Ureter (tissue), 1 donor: ENCODE data around the gene MPC1. TPM values are rescaled to one million over a fixed set of nuclear protein-coding genes. Genes with fewer than 3 reads are reported as not detected.

Source experiments
- DNase-seq: peaks from one replicate; pipeline ENCODE4 v3.0.0-alpha.2; 2020; ENCODE audit warnings: low spot score
- total RNA-seq: library from RNA; stranded (reverse); gene quantifications from one replicate; pipeline ENCODE4 v1.2.4, GENCODE V29; 2023
- donor health status: DM: yes; HTN: yes; CAD: no.

Gene MPC1
- total RNA-seq: 53.9 TPM

DNA sequence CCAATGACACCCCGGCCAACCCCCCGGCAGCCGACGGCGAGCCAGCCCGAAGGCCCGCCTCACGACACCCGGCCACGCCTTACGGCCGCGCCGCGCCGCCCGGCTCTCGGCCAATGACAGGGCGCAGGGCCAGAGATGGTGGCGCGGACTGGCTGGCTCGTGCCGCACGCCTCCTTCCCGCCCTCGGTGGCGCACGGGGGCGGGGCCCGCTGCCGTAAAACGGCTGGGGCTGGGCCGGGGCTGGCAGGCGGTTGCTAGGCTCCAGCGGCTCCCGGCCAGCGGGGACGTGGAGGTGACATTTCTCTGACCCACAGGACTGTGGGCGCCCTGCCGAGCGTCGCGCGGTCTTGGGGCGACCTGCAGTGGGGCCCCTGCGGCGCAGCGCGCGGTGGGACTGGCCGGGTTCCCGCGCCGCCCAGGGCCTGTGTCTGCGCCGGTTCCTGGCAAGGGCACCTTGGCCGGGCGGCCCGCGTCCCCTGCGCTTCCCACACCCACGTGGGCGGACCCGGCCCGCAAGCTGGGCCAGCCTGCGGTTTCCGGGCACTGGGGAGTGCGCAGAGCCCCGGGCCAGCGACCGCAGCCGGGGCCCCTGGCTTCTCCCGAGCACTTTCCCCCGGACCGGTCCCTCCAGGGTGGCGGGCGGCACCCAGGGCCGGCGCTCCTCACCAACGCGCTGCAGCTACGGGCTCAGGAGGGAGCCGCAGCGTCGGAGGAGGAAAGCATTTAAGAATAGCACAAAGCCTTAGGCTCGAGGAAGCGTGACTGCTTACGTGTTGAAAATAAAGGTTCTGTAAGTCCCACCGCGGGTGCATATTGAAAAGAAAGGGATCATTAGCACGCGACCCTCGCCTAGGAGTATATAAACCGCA, at the start of gene MPC1:
Gene MPC1 (minus strand): TSS at position 8 of the 869 bp plus-strand sequence. CDS start 64 bp downstream, outside the sequence.
- peak; percentile 96 for DNase-seq

DNA sequence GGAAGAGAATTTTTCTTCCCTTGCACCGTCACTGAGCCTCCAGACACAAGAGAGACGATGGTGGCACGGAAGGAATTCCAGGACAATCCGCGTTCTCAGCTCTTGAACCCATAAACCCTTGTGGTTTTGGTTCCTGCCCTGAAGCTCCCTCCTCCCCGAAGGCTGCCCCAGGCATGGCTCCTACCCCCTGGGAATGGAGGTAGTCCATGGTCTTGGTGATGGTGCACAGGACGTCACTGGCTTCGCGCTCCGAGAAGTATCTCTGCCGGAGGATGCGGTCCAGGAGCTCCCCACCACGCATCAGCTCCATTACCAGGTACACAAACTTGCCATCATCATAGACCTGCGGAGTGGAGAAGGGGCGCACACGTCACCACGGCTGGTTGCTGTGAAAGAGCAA, 47.5 kb upstream of the MPC1 start:
- no peak for DNase-seq

DNA sequence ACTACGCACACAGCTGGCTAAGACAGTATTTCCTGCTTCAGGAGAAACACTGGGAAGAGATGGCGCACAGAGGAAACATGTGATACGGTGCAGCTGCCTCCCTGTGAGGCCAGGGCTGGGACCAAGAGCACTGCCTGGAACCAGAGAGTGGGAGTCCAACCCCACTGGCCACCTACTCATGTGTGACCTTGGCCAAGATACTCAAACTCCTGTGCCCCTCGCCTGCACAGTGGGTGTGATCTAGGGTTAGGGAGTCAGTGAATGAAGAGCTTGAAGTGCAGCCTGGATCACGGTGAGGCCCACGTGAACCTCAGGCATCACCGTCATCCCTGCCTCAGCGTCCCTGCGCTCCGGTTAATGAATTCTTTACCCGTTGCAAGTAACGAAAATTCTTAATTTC, 41.7 kb upstream of the MPC1 start:
- DNase-seq: no peak

DNA sequence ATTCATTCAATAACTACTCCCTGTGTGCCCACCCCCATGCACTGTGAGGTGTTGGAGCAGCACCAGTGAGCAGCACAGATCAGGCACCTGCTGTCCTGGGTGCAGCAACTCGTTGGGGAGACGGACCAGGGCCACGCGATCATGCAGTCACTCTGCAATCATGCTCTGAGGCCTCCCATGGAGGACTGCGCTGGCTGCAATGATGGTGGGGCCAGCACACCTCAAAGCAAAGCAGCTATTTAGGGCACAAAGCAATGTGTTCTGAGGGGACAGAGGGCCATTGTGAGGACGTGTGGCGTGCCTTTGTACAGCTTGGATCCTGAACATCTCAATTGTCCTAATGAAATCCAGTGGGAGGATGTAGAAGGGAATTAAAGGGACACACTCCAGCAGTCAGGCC, 41.0 kb upstream of the MPC1 start:
- DNase-seq: no peak

DNA sequence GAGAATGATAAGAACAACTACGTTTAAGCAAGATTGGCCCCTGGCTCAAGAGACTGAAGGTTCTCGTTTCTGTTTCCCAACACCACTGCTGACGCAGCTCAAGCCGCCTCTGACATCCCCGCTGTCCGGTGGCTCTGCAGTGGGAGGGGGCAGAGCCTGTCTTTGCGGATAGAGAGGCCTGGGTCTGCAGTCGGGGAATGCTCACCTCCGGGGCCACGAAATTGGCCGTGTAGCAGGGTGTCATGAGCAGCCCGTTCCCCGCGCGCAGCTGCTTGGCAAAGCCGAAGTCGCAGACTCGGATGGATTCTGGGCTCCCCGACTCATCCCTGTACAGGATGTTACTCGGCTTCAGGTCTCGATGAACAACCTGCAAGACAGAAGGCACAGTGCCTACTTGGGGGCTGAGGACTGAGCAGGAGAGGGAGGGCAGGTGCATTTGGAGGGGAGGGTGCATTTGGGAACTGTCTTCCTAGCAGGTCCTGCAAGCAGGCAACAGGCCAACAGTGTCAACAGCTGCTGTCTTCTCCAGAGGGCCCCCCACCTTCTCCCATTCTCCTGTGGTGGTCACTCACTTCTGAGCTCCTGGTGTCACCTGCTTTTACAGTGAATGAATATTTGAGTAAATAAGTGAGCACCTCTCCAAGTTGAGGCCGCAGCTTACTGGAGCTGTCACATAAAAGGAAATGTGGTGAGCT, 40.5 kb upstream of the MPC1 start:
- DNase-seq: no peak

DNA sequence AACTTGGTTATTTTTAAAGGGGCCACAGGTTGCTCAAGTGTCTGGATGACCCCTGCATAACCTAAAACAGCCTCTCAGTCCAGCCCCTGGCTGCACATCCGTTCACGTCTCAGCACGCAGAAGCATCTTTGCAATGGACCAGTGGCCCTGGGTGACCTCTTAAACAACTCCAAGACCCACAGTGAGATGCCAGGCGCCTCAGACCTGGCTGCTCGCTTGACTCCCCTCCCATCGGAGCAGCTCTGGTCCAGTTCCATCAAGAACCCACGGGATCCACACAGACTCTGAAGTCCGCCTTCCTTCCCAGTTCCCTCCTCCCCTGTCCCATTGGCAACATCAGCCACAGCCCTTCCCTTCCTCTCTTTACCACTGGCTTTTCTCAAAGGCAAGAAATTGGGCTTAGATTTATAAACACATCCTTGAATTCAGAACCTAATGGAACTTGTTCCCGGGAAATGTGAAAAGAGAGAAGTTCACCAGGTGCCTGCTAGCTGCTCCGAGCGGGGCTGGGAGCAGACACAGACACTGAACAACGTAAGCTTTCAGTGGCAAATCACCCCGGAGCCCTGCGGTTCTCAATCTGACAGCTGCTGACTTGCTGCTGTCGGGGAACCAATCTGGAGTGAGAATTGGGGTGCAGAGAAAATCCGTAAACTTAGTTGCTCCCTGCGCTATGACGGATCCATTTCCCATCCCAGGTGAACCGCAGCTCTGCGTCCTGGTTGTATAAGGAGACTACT, 39.6 kb upstream of the MPC1 start:
- no peak for DNase-seq

DNA sequence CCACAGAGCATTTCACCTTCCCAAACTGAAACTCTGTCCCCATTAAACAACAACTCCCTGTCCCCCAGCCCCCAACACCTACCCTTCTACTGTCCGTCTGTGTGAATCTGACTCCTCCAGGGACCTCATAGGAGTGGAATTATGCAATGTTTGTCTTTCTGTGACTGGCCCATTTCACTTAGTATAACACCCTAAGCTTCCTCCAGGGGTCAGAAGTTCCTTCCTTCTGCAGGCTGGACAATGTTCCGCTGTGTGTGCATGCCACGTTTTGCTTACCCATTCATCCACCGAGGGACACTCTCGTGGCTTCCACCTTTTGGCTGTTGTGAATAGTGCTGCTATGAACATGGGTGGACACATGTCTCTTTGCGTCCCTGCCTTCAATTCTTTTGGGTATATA, 37.6 kb upstream of the MPC1 start:
- no peak for DNase-seq

DNA sequence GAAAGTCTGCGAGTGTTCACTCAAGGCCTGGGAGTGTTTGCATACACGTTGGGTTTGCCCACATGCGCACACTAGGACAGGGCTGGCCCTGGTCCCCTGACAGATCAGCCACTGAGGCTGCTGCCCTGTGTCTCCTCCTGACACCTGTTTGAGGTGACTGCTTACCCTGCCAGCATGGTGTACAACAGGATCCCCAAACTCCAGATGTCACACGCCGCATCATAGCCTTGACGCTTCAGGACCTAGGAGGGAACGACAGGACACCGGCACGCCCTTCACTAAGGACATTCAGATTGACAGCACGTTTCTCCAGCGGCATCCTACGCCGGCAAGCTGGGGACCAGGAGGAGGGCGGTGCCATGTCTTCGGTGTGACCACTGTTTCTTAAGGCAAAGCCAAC, 37.0 kb upstream of the MPC1 start:
- no peak for DNase-seq

DNA sequence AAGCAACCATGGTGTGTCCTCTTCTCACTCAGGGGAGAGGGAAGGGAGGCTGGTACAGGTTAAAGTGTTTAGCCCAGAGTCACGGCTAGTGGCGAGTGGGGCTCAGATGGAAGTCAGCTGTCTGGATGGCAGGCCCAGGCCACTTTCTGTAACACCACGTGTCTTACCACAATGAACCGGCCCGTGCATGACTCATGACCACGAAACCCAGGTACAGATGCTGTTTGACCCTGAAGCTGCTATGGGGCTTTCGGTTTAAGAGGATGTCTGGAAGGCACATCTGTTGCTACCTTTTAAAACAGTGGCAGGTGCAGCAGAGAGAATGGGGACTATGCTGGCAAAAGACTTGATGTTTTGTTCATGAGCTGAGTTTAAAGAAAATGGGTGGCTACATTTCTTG, 36.5 kb upstream of the MPC1 start:
- no peak for DNase-seq

DNA sequence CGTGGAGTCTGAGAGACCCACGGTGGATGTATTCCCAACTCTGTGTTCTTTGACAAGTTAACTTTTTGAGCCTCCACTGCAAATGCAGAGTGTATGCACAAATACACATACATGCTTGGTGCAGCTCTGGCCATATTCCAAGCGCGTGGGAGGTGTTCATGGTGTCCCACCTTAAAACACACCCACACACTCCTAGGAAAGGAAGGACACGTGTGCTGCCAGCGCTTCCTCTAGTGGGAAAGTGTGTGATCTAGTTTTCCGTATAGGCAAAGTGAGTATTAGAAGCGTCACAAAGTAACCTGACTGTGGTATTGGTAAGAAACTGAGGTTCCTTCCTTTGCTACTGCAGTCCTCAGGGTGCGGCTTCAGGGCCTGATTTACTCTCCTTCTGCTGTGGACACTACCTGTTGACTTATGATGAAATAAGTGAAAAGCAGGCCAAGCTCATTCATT, 36.0 kb upstream of the MPC1 start:
- no peak for DNase-seq

DNA sequence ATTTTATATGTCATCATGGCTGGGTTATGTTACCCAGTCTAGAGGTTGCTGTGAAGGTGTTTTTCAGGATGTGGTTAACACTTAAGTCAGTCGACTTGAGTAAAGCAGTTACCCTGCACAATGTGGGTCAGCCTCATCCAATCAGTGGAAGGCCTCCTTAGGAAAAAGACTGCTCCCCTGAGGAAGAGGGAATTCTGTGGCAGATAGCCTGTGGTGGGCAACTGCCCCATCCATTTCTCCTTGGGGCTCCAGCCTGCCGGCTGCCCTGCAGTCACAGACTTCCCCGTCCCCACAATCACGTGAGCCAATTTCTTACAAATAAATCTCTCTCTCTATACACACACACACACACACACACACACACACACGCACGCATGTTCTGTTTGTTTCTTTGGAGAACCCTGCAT, 34.5 kb upstream of the MPC1 start:
- DNase-seq: no peak

DNA sequence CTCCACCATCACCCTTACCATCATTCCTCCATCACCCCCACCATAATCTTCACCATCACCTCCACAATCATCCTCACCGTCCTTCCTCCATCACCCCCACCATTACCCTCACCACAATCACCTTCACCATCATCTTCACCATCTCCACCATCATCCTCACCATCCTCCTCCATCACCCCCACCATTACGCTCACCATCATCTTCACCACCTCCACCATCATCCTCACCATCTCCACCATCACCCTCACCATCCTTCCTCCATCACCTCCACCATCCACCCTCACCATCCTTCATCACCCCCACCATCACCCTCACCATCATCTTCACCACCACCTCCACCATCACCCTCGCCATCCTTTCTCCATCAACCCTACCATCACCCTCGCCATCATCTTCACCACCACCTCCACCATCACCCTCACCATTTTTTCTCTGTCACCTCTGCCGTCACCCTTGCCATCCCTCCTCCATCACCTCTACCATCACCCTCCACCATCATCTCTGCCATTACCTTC, 33.1 kb upstream of the MPC1 start:
- no peak for DNase-seq

DNA sequence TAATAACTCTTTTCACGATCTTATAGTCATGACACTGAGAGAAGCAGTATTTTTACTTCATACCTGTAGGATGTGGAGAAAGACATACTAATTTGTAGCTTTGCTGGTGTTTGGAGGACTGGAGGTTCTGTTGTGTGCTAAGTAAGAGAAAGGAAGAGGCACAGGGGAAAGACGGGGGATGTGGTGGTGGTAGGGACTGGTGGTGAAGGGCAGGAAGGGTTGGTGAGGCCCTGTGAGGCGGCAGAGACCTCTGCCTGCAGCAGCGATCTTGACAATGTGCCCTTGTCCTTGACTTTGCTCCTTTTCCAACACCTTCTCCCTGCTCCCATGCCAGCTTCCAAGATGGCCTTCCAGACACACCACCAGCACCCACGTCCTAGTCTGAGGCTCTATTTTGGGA, 32.6 kb upstream of the MPC1 start:
- no peak for DNase-seq

DNA sequence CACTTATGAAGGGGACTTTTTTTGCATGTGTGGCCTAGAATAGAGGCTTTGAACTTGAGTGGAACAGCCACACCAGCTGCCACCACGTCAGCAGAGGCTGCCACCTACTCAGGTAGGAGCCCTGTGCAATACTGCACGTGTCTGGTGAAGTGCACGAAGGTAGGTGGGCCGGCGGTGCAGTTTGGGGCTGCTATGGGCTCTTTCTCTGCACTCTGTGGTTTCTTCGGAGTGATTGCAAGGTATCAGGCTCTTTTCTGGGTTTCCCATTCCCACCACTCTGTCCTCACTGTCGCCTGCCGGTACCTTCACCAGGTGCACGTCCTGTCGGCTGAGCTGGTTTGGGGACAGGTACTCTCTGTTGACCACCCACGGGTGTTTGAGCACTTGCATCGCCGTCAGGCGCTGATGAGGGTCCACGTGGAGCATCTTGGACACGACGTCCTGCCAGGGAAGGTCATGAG, 30.8 kb upstream of the MPC1 start:
- DNase-seq: no peak

DNA sequence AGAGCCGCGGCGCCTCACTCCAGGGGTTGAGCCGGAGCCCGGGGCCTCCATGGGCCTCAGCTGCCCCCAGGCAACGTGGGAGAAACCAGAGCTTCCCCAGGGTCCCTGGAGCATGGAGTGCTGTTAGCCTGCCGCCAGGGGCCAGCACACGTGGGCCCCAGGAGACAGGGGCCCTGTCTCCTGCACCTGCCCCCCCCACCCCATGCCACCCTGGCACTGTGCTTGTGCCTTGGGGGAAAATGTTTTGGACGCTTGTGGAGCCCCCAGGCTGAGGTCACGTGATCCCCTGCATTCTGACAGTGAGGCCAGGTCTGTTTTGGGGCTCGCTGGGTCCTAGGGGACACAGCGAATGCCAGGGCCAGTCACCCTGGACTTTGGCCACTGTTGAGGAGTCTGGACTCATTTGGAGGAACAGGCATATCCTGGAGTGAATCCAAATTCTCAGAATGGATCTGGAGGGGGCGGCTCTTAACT, 30.2 kb upstream of the MPC1 start:
- DNase-seq: no peak

DNA sequence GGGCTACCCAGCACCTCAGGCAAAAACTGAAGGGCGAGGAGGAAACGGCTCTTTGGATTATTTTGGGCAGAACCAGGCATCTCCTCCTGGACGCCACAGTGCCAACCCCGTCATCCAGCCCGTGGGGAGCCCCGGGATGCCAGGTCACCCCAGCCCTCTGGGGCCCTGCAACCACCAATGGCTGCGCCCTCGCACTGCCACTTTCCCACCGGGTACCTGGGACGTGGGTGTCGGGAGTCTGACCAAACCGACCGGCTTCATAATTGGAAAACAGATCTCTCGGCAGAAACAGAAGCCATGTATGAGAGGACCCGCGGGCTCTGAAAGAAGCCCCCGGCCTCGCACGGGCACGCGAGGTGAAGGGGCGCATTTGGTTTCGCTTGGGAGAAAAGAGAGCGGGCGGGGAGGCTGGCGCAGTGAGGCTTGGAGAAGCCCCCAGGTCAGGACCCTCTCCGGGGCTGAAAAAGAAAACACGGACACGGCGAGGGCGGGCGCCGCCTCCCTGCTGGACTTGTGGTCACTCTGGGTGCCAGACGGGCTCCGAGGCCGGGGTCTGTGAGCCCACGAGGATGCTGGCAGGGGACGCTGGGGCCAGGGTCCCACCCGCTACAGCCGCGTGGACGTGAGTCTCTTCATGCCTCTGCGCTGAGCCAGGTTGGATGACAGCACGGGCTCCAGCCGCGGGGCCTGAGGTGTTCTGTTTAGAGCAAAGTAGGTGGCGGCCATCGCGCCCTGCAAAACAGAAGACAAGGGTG, 29.6 kb upstream of the MPC1 start:
- DNase-seq: no peak

DNA sequence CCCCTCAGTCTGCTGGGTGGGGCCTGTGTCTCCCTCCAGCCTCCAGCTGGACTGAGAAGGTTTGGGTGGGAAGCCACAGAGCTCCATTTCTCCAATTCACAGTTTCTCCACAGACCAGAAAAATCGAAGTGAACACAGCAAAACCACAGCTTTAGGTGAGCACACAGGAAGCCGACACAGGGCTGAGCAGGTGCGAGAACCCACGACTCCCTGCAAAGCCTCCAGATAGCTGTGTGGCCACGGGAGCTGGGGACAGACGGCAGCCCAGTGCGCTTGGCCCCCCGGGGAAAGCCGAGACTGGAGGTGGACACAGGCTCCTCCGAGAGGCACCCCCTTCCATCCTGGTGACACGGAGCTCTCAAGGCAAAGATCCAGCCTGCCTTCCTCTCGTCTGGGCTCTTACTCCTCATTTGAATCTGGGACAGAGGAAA, 29.0 kb upstream of the MPC1 start:
- DNase-seq: no peak

DNA sequence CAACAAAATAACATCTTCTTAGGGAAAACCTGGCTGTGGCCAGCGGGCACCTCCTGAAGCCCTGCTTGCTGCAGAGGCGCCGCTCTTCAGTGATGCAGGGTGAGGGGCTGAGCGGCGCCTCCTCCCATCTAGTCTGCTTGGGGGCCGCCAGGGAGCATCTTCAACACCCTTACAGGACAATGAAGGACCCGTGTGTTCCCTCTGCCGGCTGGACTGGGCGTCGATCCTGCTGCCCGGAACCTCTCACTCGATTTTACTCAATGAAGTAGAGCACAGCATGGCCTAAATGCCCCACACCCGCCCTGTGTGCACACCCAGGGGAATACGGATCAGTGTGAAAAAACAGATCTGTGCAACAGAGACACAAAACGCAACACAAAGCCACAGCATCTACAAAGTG, 28.5 kb upstream of the MPC1 start:
- DNase-seq: no peak

DNA sequence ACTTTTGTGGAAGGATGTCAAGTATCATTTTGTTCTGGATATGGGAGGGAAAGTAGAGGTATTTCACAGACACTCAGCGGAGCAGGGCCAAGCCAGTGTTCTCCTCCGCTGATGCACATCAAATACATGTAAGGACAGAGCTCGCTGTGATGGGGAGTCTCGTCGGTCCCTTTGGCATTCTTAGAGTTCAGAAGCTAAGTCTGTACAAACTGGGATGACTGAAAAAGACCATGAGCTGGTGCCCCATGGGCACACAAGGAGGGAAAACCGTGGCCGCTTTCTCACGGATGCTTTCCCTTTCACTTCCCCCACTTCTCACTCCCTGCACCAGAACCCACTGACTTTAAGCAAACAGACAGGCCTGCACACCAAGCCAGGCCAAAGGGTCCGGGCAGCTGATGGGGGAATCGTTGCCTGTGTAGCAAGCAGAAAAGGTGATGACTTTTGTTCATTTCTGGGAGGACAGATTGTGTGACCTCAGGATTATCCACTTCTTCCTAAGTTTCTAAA, 27.7 kb upstream of the MPC1 start:
- DNase-seq: no peak

DNA sequence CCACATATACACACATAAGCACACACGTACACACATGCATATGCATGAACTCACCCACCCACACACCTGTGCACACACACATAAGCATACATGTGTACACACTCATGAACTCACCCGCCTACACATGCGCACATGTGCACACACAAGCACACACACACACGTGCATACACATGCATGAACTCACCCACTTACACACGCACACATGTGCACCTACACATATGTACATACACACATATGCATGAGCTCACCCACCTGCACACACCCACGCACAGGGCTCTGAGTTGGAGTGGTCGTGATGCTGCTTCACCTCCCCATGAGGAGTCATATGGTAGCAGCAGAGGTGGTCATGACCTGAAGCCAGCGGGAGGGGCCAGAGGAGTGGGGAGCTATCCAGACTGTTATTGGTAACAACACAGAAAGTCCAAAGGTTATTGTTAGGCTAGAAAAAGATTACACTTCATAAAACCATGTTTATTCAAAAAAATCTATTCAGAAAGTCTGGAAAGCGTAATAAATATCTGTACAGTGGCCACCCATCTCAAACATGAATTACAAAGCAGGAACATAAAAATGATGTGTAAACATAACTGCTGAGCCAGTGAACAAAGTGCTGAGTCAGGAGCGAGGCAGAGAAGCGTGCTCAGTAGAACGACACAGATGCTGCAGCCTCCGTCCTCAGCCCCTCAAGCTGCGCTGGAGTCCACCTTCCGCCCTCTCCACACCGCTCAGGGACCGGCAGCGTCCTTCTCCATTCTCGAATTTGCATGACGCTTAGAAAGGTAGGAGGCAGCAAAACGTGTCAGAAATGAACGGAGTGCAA, 26.4 kb upstream of the MPC1 start:
- no peak for DNase-seq
